Lower leg skin (tissue), 4 donors: Measurements from ENCODE around the gene MUC5AC. TPM values are rescaled to one million over a fixed set of nuclear protein-coding genes. Genes with fewer than 3 reads are reported as not detected.
A peak's percentile ranks its signal among the peaks of the same experiment; 100 is the strongest.

Experiments
- DNase-seq, 2 donors: peaks; one replicate each; pipeline ENCODE4 v3.0.0-alpha.2; 2019; ENCODE audit warnings: low spot score in 2 of 2
- H3K4me3 ChIP-seq: fragments of 200-600 bp; sonication (generic); 2 replicates; pipeline ENCODE4 v1.5.1; 2017; ENCODE audit warnings: mild to moderate bottlenecking, low read depth; ENCODE audit not compliant: poor library complexity, severe bottlenecking
- POLR2A ChIP-seq, 2 donors: fragments of 450-650 bp; IDR thresholded peaks; one replicate each; pipeline ENCODE4 v1.6.1; 2016 to 2017; ENCODE audit warnings: antibody characterized with exemption in 2 of 2, mild to moderate bottlenecking in 1 of 2, moderate library complexity in 1 of 2
- WGBS, 2 donors: methylation state at CpG; one replicate each; pipeline ENCODE4 v1.1.5; 2018; 5-methylcytosine and 5-hydroxymethylcytosine counted together
- intact Hi-C: fragments of 100-400 bp; cut with DNase I; formaldehyde crosslinking; loops from one replicate; pipeline ENCODE4 v1.15.0; 2023; ENCODE audit warnings: low total_unique reads
- total RNA-seq, 4 donors: library from RNA; depleted of rRNA; stranded (reverse); fragments of >200 nt; gene quantifications; one replicate each; pipeline ENCODE4 v1.1.0, GENCODE V29; 2016
- TF ChIP-seq, protein P1 (sequence below), 3 donors: fragments of 450-650 bp; IDR thresholded peaks; one replicate each; pipeline ENCODE4 v1.5.1; 2016; ENCODE audit warnings: antibody characterized with exemption in 3 of 3, mild to moderate bottlenecking in 3 of 3, moderate library complexity in 2 of 3

MUC5AC gene, protein sequence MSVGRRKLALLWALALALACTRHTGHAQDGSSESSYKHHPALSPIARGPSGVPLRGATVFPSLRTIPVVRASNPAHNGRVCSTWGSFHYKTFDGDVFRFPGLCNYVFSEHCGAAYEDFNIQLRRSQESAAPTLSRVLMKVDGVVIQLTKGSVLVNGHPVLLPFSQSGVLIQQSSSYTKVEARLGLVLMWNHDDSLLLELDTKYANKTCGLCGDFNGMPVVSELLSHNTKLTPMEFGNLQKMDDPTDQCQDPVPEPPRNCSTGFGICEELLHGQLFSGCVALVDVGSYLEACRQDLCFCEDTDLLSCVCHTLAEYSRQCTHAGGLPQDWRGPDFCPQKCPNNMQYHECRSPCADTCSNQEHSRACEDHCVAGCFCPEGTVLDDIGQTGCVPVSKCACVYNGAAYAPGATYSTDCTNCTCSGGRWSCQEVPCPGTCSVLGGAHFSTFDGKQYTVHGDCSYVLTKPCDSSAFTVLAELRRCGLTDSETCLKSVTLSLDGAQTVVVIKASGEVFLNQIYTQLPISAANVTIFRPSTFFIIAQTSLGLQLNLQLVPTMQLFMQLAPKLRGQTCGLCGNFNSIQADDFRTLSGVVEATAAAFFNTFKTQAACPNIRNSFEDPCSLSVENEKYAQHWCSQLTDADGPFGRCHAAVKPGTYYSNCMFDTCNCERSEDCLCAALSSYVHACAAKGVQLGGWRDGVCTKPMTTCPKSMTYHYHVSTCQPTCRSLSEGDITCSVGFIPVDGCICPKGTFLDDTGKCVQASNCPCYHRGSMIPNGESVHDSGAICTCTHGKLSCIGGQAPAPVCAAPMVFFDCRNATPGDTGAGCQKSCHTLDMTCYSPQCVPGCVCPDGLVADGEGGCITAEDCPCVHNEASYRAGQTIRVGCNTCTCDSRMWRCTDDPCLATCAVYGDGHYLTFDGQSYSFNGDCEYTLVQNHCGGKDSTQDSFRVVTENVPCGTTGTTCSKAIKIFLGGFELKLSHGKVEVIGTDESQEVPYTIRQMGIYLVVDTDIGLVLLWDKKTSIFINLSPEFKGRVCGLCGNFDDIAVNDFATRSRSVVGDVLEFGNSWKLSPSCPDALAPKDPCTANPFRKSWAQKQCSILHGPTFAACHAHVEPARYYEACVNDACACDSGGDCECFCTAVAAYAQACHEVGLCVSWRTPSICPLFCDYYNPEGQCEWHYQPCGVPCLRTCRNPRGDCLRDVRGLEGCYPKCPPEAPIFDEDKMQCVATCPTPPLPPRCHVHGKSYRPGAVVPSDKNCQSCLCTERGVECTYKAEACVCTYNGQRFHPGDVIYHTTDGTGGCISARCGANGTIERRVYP (N-terminal part only)
- under 1 TPM in 3 of 4 donors, not detected in 1; 0.02 to 0.04 (median 0.03) TPM for total RNA-seq

DNA sequence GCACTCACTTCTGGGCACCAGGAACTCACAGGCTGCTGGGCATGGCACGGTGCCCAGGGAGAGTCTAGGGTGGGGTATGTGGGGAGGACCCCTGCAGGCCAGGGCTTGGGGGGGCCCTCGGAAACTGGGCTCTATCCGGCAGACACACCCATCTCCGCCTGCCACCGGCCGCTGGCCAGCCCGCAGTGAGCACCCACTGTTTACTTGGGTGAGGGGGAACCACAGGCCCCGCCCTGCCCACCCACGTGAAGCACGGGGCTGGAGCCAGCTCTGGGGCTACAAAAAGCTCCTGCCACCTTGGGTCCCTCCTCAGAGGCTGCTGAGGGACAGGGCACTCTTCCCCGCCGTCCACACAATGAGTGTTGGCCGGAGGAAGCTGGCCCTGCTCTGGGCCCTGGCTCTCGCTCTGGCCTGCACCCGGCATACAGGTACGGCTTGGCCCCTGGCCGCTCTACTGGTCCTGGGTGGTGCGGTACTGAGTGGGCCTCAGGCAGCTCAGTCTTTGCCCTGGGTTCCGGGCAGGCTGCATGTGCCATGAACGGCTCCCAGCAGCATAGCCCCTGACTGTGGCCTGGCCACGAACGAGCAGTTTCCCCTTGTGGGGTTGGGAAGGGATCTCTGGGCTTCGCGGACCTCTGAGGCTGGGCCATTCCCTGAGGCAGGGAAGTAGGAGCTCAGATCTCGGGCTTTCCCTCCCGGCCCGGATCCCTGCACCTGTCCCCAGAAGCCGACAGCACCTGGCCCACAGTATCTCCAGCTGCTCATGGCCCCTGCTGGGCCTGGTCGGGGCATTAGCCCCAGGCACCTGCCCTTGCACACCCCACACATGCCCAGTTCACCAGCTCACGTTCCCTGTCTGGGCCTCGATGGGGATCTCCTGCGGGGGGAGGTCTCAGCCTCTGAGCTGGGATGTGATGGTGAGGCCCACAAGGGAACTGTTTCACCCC lies at the start of gene MUC5AC:
MUC5AC (plus strand) TSS at position 309 of the 947 bp plus-strand sequence; CDS start at position 356, 47 bp downstream.
- intact Hi-C loops: no loop called here
- WGBS, 2 donors: 54 to 58% methylated on average over 21 to 22 of the region's 32 CpGs
- no peak for TF ChIP-seq POLR2A (IDR thresholded peaks at IDR 0.05)
- TF ChIP-seq, protein P1, sequence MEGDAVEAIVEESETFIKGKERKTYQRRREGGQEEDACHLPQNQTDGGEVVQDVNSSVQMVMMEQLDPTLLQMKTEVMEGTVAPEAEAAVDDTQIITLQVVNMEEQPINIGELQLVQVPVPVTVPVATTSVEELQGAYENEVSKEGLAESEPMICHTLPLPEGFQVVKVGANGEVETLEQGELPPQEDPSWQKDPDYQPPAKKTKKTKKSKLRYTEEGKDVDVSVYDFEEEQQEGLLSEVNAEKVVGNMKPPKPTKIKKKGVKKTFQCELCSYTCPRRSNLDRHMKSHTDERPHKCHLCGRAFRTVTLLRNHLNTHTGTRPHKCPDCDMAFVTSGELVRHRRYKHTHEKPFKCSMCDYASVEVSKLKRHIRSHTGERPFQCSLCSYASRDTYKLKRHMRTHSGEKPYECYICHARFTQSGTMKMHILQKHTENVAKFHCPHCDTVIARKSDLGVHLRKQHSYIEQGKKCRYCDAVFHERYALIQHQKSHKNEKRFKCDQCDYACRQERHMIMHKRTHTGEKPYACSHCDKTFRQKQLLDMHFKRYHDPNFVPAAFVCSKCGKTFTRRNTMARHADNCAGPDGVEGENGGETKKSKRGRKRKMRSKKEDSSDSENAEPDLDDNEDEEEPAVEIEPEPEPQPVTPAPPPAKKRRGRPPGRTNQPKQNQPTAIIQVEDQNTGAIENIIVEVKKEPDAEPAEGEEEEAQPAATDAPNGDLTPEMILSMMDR (IDR thresholded peaks at IDR 0.05): no peak
- DNase-seq: peak in 1 of 2 donors; percentile 80
- H3K4me3 ChIP-seq: no peak within 1 kb of the TSS

- 69 to 70% methylated on average over 18 to 22 of the region's 29 CpGs for WGBS, 2 donors
- intact Hi-C loops: no loop called here
- TF ChIP-seq, protein P1 (IDR thresholded peaks at IDR 0.05): no peak
- TF ChIP-seq POLR2A (IDR thresholded peaks at IDR 0.05): no peak
- no peak overlapping the region for H3K4me3 ChIP-seq
- no peak for DNase-seq
Measured at GRCh38 chr11:1108246-1108900, 49.4 kb upstream of the MUC5AC start.

DNA sequence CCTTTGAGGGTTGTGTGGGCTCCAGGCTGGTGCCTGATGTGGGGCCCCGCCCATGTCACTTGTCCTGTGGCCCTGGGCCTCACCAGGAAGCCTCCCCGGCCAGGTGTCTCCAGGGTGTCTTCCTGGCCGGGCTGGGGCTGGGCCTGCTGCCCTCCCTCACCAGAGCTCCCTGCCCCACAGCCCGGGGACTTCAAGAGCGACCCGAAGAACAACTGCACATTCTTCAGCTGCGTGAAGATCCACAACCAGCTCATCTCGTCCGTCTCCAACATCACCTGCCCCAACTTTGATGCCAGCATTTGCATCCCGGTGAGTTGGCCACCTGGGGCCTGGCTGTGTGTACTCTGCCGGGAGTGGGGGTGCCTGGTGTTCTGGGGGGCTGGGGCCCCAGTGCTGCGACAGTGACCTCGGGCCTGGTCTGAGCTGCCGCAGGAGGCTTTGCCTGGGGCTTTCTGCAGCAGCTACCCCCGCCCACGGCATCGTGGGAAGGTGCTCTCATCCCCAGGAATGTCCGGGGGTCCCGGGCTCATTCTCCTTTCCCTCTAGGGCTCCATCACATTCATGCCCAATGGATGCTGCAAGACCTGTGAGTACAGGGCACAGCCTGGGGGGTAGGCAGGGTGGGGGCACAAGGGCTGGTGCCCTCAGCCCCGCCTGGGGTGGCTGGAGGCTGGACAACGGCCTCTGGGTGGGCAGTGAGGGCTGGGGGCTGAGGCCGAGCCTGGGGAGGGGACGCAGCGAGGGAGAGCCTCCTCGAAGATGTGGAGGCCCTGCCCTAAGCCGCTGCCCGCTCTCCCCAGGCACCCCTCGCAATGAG lies 48.4 kb upstream of the MUC5AC start:
- no peak for DNase-seq
- intact Hi-C loops: no loop called here
- 70 to 71% methylated on average over 15 to 27 of the region's 28 CpGs for WGBS, 2 donors
- TF ChIP-seq, protein P1 (IDR thresholded peaks at IDR 0.05): no peak
- no peak for TF ChIP-seq POLR2A (IDR thresholded peaks at IDR 0.05)
- no peak overlapping the region for H3K4me3 ChIP-seq

- no peak overlapping the region for H3K4me3 ChIP-seq
- TF ChIP-seq POLR2A (IDR thresholded peaks at IDR 0.05): no peak
- TF ChIP-seq, protein P1 (IDR thresholded peaks at IDR 0.05): no peak
- DNase-seq: no peak
- 83 to 90% methylated on average over 21 to 39 of the region's 39 CpGs for WGBS, 2 donors
- intact Hi-C loops: no loop called here
Measured at GRCh38 chr11:1109918-1110705, 47.6 kb upstream of the MUC5AC start.
